H1 (cell line): Measurements from ENCODE around the gene MMP28. TPM values are rescaled to one million over a fixed set of nuclear protein-coding genes. Genes with fewer than 3 reads are reported as not detected.

Experiments used
- BACH1 ChIP-seq: IDR thresholded peaks from 2 replicates; pipeline ENCODE4 v1.6.1; 2012; ENCODE audit warnings: low read length, improper control_type of control experiment
- BCL11A ChIP-seq, 2 experiments: IDR thresholded peaks; one replicate each; pipeline ENCODE4 v1.6.1; 2011; ENCODE audit warnings: low read depth in 2 of 2, low read length in 2 of 2, mild to moderate bottlenecking in 2 of 2
- polyA plus RNA-seq, 7 experiments: library from polyadenylated mRNA; depleted of rRNA in 3 of 7; stranded (reverse) in 5 of 7; unstranded in 2 of 7; fragments of >200 nt in 5 of 7; fragments of 200-250 nt in 2 of 7; gene quantifications; 1 replicate in 5 of 7; 2 replicates in 1 of 7; 4 replicates in 1 of 7; pipeline versions ENCODE4 v1.2.1 to v1.2.3, GENCODE V29; 2011 to 2013; ENCODE audit warnings: missing spikeins in 2 of 7, mixed read lengths in 2 of 7
- total RNA-seq: library from RNA; stranded (reverse); fragmentation: NEBNext Ultra II Directional; extraction: Animal tissue kit (Norgen Biotek cat#: 25700); gene quantifications from 2 replicates; pipeline ENCODE4 v1.2.1, GENCODE V29; 2021

Gene MMP28
- total and polyA plus RNA-seq, 2 of the 8 experiments (the other 6 are each of a cell fraction or from before 2014, with no cell fraction given), result not detected

DNA sequence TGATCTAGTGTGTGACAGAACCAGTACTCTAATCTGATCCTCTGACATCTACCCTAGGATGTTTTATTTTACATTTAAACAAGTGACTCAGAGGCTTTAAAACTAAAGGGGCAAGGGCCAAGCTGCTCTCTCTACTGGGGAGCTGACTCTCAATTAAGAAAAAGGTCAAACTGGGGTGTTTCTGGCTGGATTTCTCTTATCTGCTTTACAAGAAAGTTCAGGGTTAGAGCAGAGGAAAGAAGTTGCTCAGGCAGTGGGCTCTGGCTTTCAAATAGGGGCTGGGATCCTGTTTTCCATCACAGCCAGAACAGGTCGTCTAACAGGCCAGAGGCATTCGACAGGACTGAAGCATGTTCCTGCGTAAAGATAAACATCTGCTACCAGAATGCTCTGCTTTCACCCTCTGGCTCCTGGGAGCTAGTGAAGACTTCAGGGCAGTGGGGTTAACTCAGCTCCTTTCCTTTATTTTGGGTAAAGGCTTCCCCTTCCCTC, 8.5 kb downstream of the MMP28 start (continued):
- no peak for TF ChIP-seq BACH1
- TF ChIP-seq BCL11A (IDR thresholded peaks at IDR 0.05; ENCODE audit: low read depth in 2 of 2, low read length in 2 of 2), result no peak
